GM12801 (cell line): Measurements from ENCODE around the gene NFIX.

Experiments
- TF ChIP-seq, protein P1 (sequence below): IDR thresholded peaks from one replicate; pipeline ENCODE4 v1.5.1; 2011; ENCODE audit warnings: control low read depth; ENCODE audit not compliant: insufficient read length; ENCODE audit errors: extremely low read depth

The NFIX gene

DNA sequence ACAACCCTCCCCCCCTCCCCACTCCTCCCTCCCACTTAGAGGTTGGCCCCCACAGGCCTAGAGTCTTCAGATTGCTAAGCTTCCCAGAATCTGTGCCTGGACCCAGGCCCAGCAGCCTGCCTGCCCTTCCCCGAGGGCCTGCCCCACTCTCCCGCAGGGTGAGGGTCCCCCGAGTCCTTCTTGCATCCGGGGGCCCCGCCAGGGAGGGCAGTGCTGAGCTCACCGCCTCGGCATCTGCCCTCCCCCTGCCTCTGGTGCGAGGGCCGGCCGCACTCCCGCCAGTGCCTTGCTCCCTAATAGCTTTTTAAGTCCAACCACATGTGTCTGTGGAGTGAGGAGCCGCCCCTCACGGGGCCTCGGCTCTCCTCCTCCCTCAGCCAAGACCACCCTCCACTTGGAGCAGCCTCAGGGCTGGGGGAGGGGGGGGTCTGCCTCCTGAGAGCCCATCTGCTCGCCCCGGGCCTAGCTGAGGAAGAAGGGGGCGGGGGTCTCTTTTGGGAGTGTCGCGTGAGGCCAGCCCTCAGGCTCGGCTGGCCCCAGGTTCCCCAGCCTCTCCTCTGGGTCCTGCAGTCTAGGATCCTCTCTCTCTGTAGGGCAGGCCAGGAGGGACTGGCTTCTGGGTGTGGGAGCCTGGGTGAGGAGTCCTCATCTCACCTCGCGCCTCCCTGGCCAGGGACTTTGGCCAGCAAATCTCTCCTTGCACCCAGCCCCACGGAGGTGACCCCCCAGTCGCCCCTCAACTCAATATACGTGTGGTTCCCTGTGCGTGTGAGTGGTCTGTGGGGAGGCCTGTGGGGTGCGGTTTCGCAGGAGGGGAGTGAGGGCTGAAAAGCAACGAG, 60.2 kb downstream of the NFIX start:
- TF ChIP-seq, protein P1, sequence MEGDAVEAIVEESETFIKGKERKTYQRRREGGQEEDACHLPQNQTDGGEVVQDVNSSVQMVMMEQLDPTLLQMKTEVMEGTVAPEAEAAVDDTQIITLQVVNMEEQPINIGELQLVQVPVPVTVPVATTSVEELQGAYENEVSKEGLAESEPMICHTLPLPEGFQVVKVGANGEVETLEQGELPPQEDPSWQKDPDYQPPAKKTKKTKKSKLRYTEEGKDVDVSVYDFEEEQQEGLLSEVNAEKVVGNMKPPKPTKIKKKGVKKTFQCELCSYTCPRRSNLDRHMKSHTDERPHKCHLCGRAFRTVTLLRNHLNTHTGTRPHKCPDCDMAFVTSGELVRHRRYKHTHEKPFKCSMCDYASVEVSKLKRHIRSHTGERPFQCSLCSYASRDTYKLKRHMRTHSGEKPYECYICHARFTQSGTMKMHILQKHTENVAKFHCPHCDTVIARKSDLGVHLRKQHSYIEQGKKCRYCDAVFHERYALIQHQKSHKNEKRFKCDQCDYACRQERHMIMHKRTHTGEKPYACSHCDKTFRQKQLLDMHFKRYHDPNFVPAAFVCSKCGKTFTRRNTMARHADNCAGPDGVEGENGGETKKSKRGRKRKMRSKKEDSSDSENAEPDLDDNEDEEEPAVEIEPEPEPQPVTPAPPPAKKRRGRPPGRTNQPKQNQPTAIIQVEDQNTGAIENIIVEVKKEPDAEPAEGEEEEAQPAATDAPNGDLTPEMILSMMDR = no peak

DNA sequence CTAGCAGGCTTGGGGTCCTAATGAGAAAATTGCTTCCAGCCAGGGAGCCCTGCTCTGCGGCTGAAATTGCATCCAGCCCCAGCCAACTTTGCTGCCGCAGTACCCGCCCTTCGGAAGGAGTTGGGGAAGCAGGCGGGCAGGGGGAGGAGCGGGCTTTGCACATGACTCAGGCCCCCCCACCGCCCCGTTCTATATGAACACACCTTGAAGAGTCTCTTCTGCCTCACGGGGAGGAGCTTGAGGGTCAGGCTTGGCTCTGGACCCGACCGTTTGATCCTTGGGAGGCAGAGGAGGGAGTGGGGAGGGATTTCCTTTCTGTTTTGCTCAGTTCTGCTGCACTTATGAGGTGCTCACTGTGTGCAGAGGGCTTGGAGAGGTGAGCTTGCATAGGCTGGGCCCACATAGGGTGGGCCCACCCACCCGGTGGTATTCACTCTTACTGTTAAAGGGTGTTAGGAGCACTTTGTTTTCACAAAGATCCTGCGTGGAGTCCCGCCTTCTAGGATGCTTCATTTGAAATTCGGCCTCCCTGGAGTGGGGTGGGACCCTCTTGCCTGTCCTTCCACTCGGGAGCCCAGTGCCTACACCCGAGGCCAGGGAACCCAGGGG, 60.9 kb downstream of the NFIX start:
- TF ChIP-seq, protein P1 = no peak

DNA sequence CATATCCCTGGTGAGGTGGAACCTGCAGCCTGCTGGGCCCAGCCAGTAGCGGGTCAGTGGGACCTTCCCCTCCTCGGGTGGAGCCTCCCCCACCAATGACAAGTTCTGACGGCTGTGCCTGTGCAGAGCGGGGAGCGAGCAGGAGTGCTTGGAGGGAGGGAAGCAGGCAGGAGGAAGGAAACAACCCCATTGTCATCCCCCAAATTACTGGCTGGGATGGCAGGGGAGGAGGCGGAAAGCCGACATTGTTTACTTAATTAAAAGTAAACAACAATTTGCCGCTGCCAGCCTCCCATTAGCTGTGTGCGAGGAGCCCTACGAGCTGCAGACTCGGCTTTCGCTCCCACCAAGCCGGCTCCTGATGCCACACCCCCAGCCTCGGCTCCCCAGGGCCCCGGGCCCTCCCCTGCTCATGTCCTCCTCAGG, 61.9 kb downstream of the NFIX start:
- TF ChIP-seq, protein P1 = no peak

DNA sequence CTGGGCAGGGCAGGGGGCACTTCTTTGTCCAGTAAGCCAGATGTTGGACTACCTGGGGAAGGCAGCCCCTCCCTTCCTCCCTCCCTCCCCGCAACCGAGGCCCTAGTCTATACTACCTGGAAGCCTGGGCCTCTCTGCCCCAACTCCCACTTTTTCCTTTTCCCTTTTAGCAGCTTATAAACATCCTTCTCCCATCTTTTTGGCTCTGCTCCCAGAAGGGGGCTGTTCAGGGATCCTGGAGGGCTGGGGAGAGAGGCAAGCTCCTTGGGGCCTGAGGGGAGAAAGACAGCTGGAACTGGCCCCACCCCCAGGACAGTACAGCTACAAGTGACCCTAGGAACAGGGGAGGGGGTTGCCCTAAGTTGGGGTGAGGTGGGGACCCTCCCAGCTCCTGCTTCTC, 62.5 kb downstream of the NFIX start:
- TF ChIP-seq, protein P1 = no peak

DNA sequence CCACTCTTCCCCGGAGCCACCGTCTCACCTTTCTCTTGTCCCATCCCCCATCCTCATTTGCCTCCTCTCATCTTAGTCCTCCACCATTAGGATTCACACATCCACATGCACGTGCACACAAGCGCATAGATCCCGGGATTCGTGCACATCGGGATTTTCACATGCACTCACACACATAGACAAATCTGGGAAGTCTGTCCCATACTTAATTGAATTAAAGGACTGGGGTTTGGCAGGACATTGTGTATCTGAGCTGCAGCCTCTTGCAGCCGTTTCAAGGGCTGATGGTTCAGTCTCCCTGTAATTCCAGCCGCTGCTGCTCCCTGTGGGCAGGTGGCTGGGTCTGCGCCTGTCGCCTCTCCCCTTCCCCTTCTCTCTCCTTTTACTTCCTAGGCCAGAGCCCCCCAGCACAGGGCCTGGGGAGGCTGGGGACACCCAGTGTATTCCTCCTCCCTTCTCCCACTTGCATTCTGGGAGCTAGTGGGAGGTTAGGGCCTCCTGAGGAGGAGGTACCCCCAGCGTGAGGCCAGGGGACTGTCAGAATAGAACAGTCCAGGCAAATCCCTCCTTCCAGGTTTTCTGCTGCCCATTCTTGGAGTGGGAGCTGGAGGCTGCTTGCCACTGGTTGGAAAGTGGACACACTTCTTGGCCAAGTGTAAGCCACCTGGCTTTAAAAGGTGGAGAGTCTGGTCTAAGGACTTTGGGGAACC, 63.8 kb downstream of the NFIX start:
- TF ChIP-seq, protein P1 = no peak

DNA sequence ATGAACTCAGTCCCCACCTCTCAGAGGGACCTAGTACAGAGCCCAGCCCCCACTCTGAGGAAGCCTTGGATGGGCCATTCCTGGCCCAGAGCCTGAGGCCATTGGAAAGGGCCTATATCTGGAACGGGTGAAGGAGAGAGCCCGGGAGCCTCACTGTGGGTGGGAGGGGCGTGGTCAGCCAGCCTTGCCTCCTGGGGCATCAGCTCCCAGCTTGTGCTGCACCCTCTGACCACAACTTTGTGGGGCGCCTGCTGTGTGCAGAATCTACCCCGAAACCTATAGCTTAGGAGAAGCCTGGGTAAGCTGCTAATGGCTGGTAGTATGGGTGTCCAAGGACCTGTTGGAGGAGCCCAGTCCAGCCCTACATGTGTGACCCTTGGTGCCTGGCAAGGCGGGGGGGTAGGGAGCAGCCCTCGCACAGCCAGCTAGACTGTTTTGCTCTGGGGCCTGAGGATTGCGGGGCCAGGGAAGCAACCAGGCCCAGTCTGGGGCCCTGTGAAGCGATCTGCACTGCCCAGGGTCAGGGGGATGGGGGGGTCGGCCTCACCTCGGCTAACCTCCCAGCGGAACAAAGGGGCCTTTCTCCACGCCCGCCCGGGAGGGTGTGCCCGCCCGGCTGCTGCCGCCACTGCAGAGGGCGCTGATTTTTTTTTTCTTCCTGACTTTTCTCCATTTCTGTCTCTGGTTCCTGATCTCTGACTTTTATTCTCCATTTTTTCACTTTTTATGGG, 65.1 kb downstream of the NFIX start:
- TF ChIP-seq, protein P1 = no peak
